Measurements from ENCODE around the gene CLEC1B.
"Not testable (repeated sequence)": the region's sequence is repeated elsewhere in the genome, so short reads cannot be mapped to it uniquely, and the experiment has no call there.

Gene CLEC1B

GRCh38 chr12:9999016-9999415 lies at the start of gene CLEC1B:
TSS of gene CLEC1B (minus strand) at chr12:9999121. CDS start at chr12:9999100, 21 bp downstream.
- DNase-seq (ENCODE audit: low read depth) = no peak

GRCh38 chr12:10048526-10048925 lies 49.6 kb upstream of the CLEC1B start:
- DNase-seq (ENCODE audit: low read depth) = no peak

- DNase-seq (ENCODE audit: low read depth) = no peak
Observed at GRCh38 chr12:10042167-10042566, 43.2 kb upstream of the CLEC1B start.

- no peak for DNase-seq (ENCODE audit: low read depth)
Observed at GRCh38 chr12:10033783-10034545, 35.0 kb upstream of the CLEC1B start.

- DNase-seq (ENCODE audit: low read depth) = no peak
Observed at GRCh38 chr12:10031771-10032175, 32.9 kb upstream of the CLEC1B start.

- no peak for DNase-seq (ENCODE audit: low read depth)
Observed at GRCh38 chr12:10031321-10031720, 32.4 kb upstream of the CLEC1B start.

GRCh38 chr12:10030446-10030845 lies 31.5 kb upstream of the CLEC1B start, which contains the start of gene CLEC9A:
TSS of gene CLEC9A (plus strand) at chr12:10030682. CDS start at chr12:10052688, 22,006 bp downstream.
- no peak for DNase-seq (ENCODE audit: low read depth)

GRCh38 chr12:10027721-10028120 lies 28.8 kb upstream of the CLEC1B start:
- no peak for DNase-seq (ENCODE audit: low read depth)

- DNase-seq (ENCODE audit: low read depth) = no peak
Observed at GRCh38 chr12:10027311-10027710, 28.4 kb upstream of the CLEC1B start.

GRCh38 chr12:10026666-10027065 lies 27.7 kb upstream of the CLEC1B start:
- not testable (repeated sequence) for DNase-seq (ENCODE audit: low read depth)

GRCh38 chr12:10025236-10025635 lies 26.3 kb upstream of the CLEC1B start:
- DNase-seq (ENCODE audit: low read depth) = no peak

- no peak for DNase-seq (ENCODE audit: low read depth)
Observed at GRCh38 chr12:10021342-10021741, 22.4 kb upstream of the CLEC1B start.

GRCh38 chr12:10018386-10018785 lies 19.5 kb upstream of the CLEC1B start:
- DNase-seq (ENCODE audit: low read depth) = no peak

GRCh38 chr12:10016881-10017280 lies 18.0 kb upstream of the CLEC1B start:
- DNase-seq (ENCODE audit: low read depth) = no peak

GRCh38 chr12:10015450-10015849 lies 16.5 kb upstream of the CLEC1B start:
- no peak for DNase-seq (ENCODE audit: low read depth)

GRCh38 chr12:10012630-10013330 lies 13.9 kb upstream of the CLEC1B start:
- no peak for DNase-seq (ENCODE audit: low read depth)

GRCh38 chr12:10001171-10001776 lies 2.4 kb upstream of the CLEC1B start:
- DNase-seq (ENCODE audit: low read depth) = no peak

GRCh38 chr12:9992296-9992695 lies 6.6 kb downstream of the CLEC1B start:
- no peak for DNase-seq (ENCODE audit: low read depth)

GRCh38 chr12:9991876-9992275 lies 7.0 kb downstream of the CLEC1B start:
- DNase-seq (ENCODE audit: low read depth) = no peak

- DNase-seq (ENCODE audit: low read depth) = no peak
Observed at GRCh38 chr12:9980126-9980525, 18.8 kb downstream of the CLEC1B start.

- DNase-seq (ENCODE audit: low read depth) = no peak
Observed at GRCh38 chr12:9977916-9978315, 21.0 kb downstream of the CLEC1B start.

GRCh38 chr12:9976626-9977025 lies 22.3 kb downstream of the CLEC1B start:
- not testable (repeated sequence) for DNase-seq (ENCODE audit: low read depth)

- DNase-seq (ENCODE audit: low read depth) = no peak
Observed at GRCh38 chr12:9975614-9976013, 23.3 kb downstream of the CLEC1B start.
